SIG-M5 treated with dmso at 0.1 percent for 504 hours (cell line): ENCODE results near the gene PLCL1.

Source experiments
- DNase-seq: peaks from one replicate; lab custom pipeline; 2025; ENCODE audit not compliant: unreplicated experiment; lab: John Stamatoyannopoulos, UW

PLCL1 gene

DNA sequence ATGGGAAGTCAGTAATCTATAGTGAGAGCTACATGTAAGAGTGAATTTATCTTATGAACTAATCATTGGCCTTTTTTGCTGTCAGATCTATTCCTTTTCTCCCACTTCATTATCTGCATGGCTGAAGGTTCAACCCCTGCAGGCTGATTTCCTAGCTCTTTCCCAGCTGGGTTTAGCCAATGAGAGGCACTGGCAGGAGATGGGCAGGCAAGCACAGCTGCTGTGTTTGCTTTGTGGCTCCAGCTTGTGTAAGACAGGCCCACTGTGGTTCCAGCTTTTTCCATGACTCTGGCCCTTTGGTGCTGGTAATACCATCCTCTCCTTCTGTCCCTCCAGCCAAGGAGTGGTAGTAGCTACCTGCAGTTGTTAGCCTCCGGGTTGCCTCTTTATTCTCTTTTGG, 248.8 kb downstream of the PLCL1 start:
- DNase-seq: no peak

DNA sequence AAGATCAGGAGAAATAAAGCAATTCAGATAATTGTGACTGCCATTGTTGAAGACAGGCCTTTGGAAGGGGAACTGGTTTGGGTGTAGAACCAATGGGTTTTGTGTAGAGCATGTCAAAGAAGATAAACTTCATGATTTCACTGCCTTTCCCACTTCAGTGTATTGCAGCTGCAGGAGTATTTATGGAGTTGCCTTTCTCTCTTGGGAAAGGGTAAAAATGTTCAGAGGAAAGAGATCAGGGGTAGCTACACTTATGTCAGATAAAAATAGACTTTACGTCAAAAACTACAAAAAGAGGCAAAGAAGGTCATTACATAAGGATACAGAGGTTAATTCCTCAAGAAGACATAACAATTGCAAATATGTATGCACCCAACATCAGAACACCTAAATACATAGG, 249.4 kb downstream of the PLCL1 start:
- DNase-seq: no peak

DNA sequence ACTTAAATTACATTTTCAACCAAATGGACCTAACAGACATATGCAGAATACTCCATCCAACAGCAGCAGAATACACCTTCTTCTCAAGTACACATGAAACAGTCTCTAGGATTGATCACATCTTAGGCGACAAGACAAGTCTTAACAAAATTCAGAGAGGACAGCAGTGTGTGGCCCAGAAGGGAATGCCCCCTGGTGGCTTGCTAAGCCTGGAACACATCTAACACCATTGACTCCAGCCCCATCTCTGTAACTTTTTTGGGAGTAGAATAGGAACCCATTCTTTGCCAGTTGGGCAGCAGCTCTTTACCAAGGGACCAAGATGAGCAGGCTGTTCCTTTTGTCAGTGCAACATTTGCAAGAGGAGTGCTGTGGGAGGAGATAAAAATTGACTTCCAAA, 249.9 kb downstream of the PLCL1 start:
- peak; percentile 24 for DNase-seq

DNA sequence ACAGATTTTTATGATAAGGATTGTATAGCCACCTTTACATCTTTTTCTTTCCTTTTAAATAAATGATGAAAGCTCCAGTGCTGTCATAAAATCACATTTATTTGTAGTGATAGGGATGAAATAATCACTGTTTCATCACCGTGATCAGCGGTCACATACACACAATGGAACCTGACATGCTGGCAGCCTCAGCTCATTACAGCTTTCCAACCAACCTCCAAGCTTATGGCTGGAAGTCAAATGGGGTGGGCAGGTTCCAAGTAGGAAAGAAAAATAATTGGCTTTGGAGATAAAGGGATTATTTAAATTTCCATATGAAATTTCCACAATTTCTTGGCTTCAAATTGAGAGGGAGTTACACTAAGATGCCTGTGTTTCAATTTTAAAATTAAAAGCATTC, 251.3 kb downstream of the PLCL1 start:
- no peak for DNase-seq

DNA sequence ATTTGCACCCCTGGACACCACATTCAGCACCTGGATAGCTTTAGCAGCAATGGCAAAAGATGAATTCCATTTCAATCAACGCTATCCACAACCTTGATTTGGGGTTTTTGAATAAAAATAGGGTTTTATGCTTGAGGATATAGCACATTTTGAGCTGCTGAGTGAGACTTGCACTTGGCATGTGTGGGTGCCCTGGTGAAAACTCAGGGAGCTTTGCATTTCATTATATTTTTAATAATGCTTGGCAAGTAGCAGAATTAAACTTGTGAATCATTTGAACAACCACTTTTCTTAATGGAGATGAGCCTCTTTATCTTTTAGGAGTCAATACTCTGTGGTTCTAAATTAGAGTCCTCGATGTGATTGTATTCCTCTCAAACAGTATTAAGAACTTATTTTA, 252.4 kb downstream of the PLCL1 start:
- DNase-seq: no peak

DNA sequence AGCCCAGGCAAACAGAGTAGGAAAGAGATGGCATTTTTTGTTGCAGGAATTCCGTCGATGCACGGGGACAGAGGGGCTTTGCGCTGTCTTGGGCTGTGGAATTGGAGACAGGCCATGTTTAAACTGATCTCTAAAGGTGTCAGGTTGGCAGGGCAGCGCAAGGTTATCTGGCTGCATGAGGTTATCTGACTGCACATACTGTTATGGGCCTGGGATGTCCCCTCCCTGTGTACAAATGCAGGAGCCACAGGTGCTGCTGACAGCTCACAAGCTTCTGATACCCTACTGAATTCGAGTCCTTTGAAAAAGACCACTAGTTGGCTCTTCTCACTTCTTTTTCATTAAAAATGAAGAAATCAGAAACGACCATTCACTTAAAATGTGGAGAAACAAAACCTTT, 255.4 kb downstream of the PLCL1 start:
- no peak for DNase-seq

DNA sequence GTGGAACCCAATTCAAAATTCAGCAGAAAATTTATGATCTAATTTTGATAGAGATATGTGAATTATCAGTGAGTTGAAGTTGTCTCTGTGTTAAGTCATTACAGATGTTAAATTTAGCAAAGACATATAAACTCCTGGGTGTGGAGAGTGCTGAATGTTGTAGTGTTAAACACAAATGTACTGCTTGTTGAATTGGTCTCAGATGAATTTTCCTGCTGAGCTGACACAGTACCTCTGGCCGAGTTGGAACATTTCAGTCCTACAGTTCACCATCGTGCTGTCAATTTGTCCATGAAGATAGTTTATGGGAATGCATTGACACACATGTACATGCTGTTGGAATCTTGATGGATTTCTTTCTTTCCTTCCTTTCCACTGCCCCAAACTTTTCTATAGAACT, 255.9 kb downstream of the PLCL1 start:
- DNase-seq: no peak

DNA sequence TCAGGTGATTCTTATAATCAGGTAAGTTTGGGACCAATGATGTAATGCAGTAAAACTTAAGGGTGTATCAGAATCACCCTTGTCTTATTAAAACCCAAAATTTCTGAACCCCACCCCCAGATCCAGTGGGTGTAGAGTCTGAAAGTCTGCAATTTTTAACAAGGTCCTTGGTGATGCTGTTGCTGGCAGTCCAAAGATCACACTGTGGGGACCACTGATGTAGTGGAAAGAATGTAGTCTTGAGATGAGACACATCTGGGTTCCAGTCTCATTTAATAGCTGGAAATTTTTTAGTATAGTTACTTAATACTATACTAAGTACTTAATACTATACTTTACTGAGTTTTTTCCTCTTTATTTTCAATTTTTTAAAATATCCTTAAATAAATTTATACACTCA, 258.4 kb downstream of the PLCL1 start:
- DNase-seq: no peak

DNA sequence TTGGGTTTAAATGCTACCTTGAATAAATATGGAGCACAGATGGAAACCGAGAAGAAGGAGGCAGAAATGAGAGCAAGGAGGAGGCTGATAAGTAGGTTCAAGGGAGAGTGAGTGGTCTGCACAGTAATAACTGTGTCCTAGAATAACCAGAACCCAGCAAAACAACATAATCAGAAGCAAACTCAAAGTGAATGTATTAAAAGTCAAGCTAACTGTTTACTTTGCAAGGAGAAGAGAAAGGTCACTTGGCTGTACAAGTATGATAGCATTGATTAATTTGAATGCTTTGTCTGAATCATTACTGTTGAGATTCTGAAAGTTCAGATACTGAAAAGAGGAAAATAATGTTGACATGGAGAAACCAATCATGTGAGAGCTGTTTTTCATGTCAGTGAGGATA, 258.8 kb downstream of the PLCL1 start:
- no peak for DNase-seq

DNA sequence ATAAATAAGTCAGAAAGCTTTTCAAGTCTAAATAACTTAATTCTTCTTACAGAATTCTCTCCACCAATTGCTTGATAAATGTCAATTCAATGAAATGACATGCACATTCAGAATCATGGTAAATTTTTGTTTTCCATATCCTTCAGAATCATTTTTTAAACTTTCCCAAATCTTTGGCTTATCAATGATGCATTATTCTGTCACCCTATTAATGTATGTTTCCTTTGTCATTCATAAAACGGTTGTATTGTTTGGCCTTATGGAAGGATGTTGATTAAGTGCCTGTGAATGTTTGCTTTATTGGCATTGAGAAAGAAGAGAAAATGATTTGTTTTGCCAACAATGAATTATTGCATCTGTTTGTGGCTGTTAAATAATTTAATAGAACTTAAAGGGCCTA, 260.9 kb downstream of the PLCL1 start:
- no peak for DNase-seq

DNA sequence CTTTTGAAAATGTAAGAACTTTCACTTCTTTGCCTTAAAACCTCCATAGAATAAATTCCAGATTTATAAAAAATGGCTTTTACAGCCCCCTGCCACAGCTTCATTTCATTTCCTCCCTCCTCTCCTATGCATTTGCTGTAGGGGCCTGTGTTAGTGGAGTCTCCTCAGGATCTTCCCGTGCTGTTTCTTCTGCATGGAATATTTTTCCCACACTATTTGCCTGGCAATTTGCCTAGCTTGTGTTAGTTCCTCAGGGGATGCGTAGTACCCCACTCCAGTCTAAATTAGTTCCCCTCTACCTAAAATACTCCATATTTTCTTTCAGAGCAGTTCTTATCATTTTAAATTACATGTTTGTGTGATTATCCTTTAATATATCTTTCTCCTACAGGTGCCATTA, 262.2 kb downstream of the PLCL1 start:
- DNase-seq: no peak

DNA sequence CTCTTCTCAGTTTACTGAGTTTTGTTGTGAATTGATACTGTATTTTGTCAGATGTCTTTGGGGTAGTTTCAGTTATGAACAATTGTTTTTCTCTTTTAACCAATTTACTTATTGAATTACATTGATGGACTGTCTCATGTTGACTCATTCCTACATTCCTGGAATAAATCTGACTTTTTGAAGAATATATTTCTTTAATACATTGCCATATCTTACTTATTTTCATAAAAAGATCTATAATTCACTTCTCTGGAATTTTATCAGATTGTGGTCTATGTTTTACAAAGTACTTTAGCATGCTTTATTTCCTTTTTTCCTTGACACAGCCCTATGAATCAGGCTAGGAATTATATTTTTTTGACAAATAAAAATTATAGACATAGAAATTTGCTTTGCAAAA, 268.3 kb downstream of the PLCL1 start:
- DNase-seq: no peak

DNA sequence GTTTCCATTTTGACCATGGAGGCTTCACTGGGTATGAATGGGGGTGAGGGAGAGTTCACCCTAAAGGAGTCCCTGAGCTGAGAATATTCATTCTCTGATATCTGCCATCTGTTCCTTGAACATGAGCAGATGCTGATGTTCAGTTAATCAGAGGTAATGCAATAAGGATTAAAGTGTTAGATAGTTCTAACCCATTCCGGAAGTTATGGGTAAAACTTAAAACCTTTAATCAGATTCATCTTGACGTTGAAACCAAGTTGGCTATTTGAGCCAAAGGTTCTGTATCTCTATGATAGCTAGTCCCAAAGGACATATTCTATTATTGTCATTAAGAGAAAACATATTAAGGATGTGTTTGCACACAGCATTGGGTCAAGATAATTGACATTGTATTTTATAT, 268.9 kb downstream of the PLCL1 start:
- DNase-seq: no peak

DNA sequence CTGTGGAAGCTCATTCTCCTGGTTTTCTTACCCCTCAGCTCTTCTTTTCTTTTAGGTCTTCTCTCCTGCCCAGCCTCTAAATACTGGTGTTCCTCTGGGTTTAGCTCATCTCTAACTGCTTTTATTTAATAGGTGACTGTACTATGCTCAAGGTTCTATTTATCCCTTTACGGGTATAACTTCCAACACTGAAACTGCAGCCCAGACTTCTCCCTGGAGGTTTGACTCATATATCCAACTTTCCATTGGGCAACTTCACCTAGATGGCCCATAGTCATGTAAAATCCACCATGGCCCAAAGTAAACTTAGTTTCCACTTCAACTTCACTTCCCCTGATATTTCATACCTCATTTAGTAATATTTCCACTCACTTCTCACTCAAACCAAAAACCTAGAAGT, 273.1 kb downstream of the PLCL1 start:
- DNase-seq: no peak

DNA sequence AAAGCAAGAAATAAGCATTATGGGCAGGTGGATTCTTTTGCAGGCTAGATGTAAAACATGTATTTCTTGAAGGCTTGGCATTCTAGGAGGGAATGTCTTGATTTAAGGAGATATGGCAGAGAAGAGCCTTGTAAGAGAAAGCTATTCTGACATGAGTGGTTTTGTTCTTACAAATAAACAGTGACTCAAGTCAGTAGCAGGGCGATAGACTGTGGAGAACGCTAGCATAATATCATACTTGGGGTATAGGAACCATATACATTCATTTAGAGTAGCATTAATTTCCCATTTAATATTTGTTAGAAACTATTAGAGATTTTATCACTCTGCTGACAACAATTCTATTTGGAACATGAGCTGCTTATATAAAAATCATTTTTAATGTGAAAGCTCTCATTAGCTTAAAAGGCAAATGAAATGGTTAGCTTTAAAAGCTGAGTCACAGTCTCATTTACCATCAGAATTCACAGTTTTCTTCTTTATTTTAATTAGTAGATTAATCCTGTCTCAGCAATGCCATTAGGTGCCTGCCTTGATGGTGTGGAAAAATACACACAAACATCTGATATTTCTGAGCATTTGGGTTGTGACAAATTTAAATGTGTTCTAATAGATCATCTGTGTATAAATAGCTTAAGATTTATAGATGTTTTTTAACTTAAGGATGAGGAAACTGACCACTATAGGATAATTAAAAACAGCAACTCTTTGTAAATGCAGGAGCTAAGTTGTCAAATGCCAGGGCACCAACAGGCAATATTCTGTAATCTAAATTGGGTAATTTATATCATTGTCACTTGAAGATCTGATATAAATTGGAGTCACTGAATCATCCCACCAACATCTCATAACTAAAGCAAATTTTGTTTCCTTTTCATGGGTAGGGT, 276.7 kb downstream of the PLCL1 start:
- DNase-seq: no peak

DNA sequence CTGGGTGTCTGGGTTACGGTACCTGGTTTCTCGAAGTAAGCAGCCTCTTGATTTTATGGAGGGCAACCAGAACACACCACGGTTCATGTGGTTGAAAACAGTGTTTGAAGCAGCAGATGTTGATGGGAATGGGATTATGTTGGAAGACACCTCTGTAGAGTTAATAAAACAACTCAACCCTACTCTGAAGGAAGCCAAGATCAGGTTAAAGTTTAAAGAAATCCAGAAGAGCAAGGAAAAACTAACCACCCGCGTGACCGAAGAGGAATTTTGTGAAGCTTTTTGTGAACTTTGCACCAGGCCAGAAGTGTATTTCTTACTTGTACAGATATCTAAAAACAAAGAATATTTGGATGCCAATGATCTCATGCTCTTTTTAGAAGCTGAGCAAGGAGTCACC, 279.8 kb downstream of the PLCL1 start:
- no peak for DNase-seq

DNA sequence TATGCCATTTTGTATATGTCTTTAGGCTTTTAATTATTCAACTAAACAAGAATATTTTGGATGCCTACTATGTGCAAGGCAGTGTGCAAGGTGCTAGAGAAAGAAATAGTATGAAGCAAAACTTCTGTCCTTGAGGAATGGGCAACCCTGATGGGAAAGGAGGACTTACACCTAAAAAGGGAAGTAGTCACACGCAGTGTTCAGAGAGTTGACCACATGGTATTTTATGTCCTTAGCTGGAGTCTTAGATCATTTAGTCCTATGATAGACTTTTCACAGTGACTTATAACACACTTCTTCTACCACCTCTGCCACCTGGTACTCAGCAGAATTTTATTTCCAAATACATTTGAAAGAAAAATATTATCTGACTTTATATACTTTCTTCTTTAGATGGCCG, 291.6 kb downstream of the PLCL1 start:
- DNase-seq: no peak

DNA sequence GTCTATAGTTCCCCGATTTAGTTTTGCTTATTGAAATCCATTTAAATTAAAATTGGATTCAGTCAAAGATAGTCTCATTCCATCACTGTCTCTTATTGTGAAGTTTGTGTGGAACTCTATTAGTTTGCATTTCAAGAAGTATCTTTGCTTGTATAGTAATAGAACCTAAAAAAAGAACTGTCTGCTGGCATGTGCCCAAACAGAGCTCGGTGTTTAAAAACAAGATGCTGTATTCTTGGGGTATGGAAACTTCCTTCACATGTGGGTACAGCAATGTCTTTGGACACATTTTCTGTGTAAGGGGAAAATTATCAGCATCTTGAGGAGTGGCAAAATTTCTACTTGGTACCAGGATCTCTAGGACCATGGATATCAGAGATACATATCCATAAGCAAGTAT, 292.6 kb downstream of the PLCL1 start:
- DNase-seq: no peak

DNA sequence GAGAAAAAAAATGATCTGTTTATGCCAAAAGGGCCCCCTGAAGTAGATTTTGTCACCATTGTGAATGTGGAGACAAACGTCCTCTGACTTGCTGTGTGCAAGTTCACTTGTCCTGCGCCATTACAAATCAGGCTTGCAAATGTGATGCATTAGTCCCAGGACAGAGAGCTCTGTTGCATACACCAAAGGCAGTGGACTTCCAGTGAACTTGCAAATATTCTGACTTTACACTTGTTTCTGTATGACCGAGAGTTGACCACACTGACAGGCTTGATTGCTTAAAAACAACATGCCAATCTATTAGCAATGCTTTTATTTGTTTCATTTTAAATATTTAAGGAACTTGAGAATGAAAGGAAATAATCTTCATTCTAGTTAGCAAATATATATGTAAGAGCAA, 293.2 kb downstream of the PLCL1 start:
- no peak for DNase-seq

DNA sequence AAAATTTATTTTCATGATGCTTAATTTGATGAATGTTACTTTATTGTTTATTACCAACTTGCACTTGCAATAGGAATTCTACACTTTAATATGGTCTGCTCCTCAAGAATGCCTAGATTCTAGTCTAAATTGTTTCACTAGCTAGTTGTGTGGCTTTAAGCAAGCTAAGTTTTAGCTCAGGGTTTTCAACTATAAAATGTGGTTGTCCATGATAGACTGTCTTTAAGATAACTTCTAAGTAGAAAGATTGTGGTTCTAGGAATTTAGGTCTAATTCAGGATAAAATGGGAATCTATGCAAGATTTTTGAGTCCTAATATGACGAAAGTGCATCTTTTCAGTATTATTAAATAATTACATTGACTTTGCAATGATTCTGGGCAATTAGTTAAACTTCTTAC, 294.0 kb downstream of the PLCL1 start:
- no peak for DNase-seq

DNA sequence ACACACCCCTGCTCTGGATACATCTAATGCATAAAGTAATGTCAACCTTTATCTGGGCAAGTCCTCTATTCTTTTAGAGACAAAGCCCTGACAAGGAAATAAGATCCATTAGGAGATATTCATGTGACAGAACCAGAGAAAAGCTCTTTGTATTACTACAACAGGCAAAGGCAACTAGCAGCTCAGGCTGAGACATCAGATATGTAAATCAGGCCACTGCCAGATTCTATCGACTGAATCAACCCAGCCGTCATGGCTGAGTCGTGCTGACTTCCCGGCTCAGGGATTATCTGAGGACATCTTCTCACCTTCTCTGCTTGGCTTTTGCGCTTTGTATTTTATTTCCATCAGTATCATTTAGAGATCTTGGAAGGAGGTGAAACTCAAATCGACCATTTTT, 294.5 kb downstream of the PLCL1 start:
- DNase-seq: no peak

DNA sequence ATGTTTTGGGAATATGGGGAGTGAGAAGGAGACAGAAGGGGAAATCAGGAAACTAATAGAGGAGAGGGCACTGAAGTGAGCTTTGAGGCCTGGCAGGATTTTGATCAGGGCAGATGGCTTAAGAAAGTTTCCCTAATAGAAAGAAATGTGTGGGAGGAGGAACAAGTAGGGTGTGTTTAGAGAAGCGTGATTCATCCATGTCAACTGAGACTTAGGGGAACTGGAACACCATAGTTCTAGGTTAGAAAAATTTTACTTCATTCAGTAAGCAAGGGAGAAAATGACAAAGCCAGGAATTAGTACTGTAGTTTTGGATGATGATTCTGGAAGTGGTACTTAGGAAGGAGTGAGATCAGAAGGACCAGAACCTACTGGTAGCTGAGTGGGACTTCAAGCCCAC, 296.0 kb downstream of the PLCL1 start:
- peak; percentile 3 for DNase-seq

DNA sequence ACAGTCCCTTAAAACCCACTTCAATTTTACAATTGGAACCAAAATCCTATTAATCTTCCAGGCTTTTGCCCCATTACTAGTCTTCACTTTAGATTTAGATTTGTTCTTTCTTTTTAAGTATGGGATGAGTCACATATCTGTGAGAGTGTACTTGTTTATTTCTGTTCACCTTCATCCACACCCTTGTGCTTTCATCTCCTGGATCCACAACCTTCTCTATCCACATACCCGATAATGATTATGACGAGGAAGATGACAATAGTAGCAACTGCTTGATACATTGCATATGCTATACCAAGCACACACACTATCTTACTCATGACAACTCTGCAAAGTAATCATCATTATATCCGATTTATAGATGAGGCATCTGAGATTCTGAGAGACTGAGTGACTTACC, 297.3 kb downstream of the PLCL1 start:
- no peak for DNase-seq
